HT1080 (cell line): ENCODE measurements around the gene CEMIP. TPM values are rescaled to one million over a fixed set of nuclear protein-coding genes. Genes with fewer than 3 reads are reported as not detected.

Experiments
- DNase-seq: peaks from one replicate; pipeline ENCODE4 v3.0.0-alpha.2; 2015; ENCODE audit warnings: low read depth
- total RNA-seq: library from RNA; depleted of rRNA; stranded (reverse); fragments of >200 nt; shearing (Covaris generic); gene quantifications from 2 replicates; pipeline ENCODE4 v1.2.3, GENCODE V29; 2014

Gene CEMIP
- total RNA-seq, 1 experiment from 2014 or later: 2.3 TPM

DNA sequence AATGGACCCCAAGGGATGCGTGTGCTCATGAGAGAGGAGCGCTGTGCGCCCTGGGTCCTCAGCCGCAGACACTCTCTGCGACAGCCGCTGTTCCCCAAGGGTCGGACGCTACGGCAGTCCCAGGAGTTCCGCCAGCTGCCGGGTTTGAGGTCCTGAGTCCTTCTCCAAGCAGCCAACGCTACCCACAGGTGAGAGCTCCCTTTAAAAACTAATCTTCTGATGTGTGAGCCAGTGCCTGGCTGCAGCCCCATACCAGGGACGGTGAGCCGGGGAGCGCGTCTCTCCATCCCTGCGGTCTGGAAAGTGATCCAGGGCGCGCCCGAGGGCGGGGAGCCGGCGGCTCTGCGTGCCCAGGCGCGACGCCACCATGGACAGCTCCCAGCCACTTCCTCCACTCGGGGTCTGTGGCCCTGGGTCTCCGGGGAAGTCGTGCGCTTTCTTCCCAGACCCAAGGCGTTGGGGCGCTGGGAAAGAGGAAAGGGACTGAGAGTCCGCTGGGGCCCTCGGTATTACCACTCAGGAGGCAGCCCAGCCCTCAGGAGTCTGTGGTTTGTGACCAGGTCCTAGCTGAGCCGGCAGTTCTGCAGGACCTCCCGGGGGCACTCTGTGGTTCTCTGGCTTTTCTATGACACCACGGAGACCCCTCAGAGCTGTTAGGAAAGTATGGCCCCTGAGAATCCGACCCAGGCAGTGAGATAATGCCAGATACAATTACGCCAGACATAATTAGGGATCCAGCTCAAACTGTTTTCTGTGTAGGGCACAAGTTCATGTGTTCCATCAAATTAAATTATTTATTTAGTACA is 1.4 kb downstream of the CEMIP start:
- DNase-seq: peak; percentile 50

- no peak for DNase-seq
Observed at GRCh38 chr15:80783260-80783659, 4.1 kb downstream of the CEMIP start.

- DNase-seq: no peak
Observed at GRCh38 chr15:80785335-80785734, 6.2 kb downstream of the CEMIP start.

DNA sequence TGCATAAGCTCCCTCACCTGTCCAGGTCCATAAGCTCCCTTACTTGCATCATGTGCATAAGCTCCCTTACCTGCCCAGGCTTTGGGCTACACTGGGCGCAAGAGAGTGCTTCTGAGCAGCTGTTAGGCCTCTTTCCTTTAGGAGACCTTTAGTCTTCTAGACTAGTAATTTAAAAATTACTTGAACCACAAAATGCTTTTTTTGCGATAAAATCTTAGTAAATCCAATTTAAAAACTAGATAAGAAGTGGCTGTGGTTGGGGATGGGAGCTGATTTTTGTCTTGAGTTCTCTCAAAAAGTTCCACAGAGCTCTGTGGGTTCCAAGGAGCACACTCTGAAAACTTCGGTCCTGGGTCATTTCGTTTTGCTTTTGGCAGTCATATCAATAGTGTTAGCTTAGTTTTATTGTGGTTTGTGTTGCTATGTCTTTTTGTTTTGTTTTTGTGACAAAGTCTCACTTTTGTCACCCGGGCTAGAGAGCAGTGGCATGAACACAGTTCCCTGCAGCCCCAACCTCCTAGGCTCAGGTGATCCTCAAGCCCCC is 6.7 kb downstream of the CEMIP start:
- DNase-seq: no peak

- DNase-seq: no peak
Observed at GRCh38 chr15:80787316-80787715, 8.1 kb downstream of the CEMIP start.

GRCh38 chr15:80788536-80788935 is 9.4 kb downstream of the CEMIP start:
- DNase-seq: no peak

DNA sequence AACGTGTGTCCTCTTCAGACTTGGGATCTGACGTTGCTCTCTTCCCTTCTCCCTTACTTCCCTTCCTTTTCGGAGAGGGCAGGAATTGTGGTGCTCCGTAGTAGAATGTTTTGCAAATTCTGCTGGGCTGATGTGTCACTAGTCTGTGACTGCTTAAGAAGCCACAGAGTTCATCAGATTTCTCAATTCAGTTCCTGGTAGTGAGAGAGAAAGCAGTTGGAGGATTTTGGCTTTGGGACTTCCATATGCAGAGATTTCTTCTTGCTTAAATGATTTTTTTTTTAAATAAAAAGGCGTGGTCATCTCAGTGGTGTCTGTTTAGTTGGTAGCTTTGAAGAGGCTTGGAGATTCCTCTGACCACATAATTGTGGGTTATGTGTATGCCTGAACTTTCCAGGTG is 10.1 kb downstream of the CEMIP start:
- DNase-seq: peak; percentile 34

DNA sequence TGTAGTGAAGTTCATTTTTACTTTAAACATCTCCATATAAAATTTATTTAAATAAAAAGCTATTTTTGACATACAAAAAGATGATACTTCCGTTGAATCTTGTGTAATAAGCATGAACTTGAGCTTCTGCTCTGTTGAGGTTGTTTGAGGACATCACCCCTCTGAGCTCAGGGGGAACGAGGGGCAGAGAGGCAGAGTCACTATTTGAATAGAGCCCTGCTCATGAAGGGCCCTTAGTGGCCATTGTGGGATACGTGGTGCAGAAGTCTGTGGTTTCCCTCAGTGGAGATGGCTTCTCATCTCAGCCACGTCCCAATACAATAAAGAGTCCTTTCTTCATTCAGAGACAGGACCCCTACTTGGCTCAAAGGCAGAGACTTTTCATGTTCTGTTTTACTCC is 10.6 kb downstream of the CEMIP start:
- DNase-seq: no peak

GRCh38 chr15:80790236-80790635 is 11.1 kb downstream of the CEMIP start:
- DNase-seq: no peak

GRCh38 chr15:80791004-80791403 is 11.8 kb downstream of the CEMIP start:
- no peak for DNase-seq

- DNase-seq: no peak
Observed at GRCh38 chr15:80796407-80796806, 17.2 kb downstream of the CEMIP start.

GRCh38 chr15:80798911-80799310 is 19.7 kb downstream of the CEMIP start:
- no peak for DNase-seq

DNA sequence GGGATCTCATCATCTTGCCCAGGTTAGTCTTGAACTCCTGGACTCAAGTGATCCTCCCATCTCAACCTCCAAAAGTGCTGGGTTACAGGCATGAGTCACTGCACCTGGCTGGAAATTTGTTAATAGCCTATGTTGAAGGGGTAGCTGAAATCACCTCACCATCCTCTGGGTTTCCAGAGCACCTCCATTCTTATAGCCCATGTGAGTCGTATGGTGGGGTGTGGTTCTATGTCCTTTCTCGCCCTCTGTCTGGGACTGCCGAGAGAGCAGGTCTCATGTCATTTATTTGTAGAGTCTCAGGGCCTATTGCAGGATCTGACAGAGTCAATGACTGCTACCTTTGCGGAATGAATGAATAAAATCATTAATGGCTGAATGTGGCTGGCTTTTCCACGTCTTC is 20.9 kb downstream of the CEMIP start:
- no peak for DNase-seq

- peak; percentile 83 for DNase-seq
Observed at GRCh38 chr15:80801891-80802680, 22.9 kb downstream of the CEMIP start.

DNA sequence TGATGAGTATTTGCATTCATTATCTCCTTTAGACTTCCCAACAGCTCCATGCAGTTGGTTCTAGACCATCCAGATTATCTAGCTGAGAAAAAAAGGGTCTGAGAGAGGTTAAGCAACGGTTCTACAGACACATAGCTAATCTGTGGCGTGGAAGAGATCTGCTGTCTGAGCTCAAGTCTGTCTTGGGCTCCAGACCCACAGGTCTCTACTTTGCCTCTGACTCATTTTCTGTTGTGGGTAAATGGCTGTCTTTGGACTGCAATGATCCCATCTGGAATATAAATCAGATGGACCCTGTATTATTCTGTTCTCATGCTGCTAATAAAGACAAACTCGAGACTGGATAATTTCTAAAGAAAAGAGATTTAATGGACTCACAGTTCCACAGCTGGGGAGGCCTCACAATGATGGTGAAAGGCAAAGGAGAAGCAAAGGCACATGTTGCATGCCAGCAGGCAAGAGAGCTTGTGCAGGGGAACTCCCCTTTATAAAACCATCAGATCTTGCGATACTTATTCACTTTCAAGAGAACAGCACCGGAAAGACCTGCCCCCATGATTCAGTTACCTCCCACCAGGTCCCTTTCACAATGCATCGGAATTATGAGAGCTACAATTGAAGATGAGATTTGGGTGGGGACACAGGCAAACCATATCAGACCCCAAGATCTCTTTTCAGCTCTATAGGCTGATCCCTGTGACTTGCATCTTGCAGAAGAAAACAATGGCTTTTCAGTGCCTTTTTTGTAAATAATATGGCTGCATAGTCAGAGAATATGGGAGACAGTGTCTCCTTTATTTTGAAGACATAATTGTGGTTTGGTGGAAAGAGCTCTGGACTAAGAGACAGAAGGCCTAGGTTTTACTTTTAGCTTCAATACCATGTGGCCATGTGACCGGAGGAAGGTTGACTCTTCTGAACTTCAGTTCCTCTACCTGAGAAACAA is 24.7 kb downstream of the CEMIP start:
- DNase-seq: no peak

- DNase-seq: no peak
Observed at GRCh38 chr15:80804970-80805495, 25.9 kb downstream of the CEMIP start.

GRCh38 chr15:80811781-80812315 is 32.7 kb downstream of the CEMIP start:
- DNase-seq: no peak

- DNase-seq: no peak
Observed at GRCh38 chr15:80815106-80815505, 35.9 kb downstream of the CEMIP start.

DNA sequence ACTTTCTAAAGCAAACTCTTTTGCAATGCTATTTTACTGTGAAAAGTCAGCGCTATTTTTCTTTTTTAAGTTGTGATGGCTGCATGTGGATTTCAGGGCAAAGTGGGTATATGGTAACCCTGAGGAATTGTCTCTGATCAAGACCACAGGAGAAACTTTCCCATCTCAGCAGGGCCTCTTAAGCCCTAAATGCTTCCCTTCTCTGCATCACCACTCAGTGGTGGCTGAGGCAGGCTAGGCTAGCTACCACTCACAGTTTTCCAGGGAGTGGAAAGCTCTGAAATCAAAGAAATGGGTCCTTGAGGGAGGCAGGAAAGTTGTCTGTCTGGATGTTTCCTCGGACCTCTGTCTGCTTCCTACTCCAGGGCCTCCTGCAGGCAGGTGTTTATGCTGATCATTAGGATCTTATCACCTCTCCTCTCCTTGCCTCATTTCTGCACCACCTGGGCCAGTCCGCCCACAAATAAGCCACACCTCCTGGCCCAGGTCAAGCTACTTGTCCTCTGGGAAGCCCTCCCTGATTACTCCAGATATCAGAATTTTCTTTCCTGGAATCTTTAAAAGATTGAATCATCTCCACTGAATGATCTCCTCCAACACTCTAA is 37.0 kb downstream of the CEMIP start:
- DNase-seq: no peak

DNA sequence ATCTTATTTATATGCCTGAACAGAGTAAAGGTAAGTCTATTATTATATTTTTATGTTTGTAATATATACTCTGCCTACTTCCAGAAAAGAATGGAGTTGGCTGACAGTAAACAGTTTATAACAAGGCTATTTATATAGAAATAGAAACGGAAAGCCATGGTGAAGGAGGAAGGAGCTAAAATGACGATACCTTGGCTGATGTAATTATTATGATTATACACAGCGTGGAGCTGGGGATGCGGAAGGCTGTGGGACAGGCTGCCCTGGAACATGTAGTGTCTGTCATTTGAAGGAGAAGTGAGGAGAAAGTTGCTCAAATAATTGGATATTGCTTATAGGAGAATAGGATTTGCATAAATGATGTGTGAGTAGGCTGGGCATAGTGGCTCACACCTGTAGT is 37.8 kb downstream of the CEMIP start:
- DNase-seq: no peak
